Right ventricle myocardium superior (tissue), 1 donor: ENCODE measurements around the gene RRP9. TPM values are rescaled to one million over a fixed set of nuclear protein-coding genes. Genes with fewer than 3 reads are reported as not detected.

ENCODE experiments used
- ATAC-seq: fragments of 200-7000 bp; cut with Tn5 transposase; one replicate; pipeline ENCODE4 v1.9.1; 2020; ENCODE audit warnings: mild to moderate bottlenecking; ENCODE audit not compliant: poor library complexity
- DNase-seq: peaks from one replicate; pipeline ENCODE4 v3.0.0-alpha.2; 2020
- intact Hi-C: fragments of 100-400 bp; cut with DNase I; formaldehyde crosslinking; loops from one replicate; pipeline ENCODE4 v1.11.2; 2022
- total RNA-seq: library from RNA; stranded (reverse); fragmentation: NEBNext Ultra II Directional; extraction: Animal tissue kit (Norgen Biotek cat#: 25700); gene quantifications from one replicate; pipeline ENCODE4 v1.2.1, GENCODE V29; 2021
- donor health status: DM: no; HTN: yes; CAD: no; lungs with severe emphysema.

RRP9 gene
- total RNA-seq, 1 donor from 2014 or later: 8.9 TPM

GRCh38 chr3:51943451-51944391, 2.0 kb upstream of the RRP9 start:
- no peak for ATAC-seq
- intact Hi-C loops: no loop called here
- DNase-seq: peak; percentile 43

GRCh38 chr3:51942603-51943450, 1.1 kb upstream of the RRP9 start:
- intact Hi-C loops: no loop called here
- ATAC-seq: peak; percentile 36
- DNase-seq: peak; percentile 74

- no peak for DNase-seq
- intact Hi-C loops: no loop called here
- no peak for ATAC-seq
These were observed 274 bp downstream of the RRP9 start for GRCh38 chr3:51941463-51941797.

GRCh38 chr3:51940648-51941462, 849 bp downstream of the RRP9 start:
- DNase-seq (no peak), ATAC-seq (no peak)
- intact Hi-C loops: no loop called here

GRCh38 chr3:51938780-51939425, 2.8 kb downstream of the RRP9 start:
- DNase-seq: no peak
- no peak for ATAC-seq
- intact Hi-C loops: no loop called here

GRCh38 chr3:51937611-51938450, 3.9 kb downstream of the RRP9 start:
- DNase-seq: no peak
- intact Hi-C loops: no loop called here
- no peak for ATAC-seq

GRCh38 chr3:51937014-51937413, 4.7 kb downstream of the RRP9 start:
- DNase-seq (no peak), ATAC-seq (no peak)
- intact Hi-C loops: no loop called here

- intact Hi-C loops: no loop called here
- DNase-seq (peak; percentile 30), ATAC-seq (no peak)
These were observed 5.6 kb downstream of the RRP9 start for GRCh38 chr3:51935886-51936755.

- intact Hi-C loops: no loop called here
- ATAC-seq (no peak), DNase-seq (peak; percentile 31)
These were observed 6.5 kb downstream of the RRP9 start for GRCh38 chr3:51934991-51935885.

- ATAC-seq (no peak), DNase-seq (peak; percentile 28)
- intact Hi-C loops: no loop called here
These were observed 7.4 kb downstream of the RRP9 start for GRCh38 chr3:51934139-51934850.

GRCh38 chr3:51933471-51934138, 8.1 kb downstream of the RRP9 start:
- intact Hi-C loops: no loop called here
- no peak for ATAC-seq
- peak; percentile 29 for DNase-seq

- intact Hi-C loops: no loop called here
- DNase-seq: no peak
- ATAC-seq: no peak
These were observed 9.0 kb downstream of the RRP9 start for GRCh38 chr3:51932471-51933370.

- no peak for ATAC-seq
- intact Hi-C loops: no loop called here
These were observed 9.9 kb downstream of the RRP9 start for GRCh38 chr3:51931756-51932155.

GRCh38 chr3:51930439-51930838, 11.3 kb downstream of the RRP9 start:
- intact Hi-C loops: no loop called here
- ATAC-seq (no peak), DNase-seq (no peak)

More at GRCh38 chr3:51931756-51932155, 9.9 kb downstream of the RRP9 start:
- no peak for DNase-seq
